ENCODE data around the gene ETDC. TPM values are rescaled to one million over a fixed set of nuclear protein-coding genes. Genes with fewer than 3 reads are reported as not detected.

The ETDC gene
- total RNA-seq, 1 experiment from 2014 or later = not detected

DNA sequence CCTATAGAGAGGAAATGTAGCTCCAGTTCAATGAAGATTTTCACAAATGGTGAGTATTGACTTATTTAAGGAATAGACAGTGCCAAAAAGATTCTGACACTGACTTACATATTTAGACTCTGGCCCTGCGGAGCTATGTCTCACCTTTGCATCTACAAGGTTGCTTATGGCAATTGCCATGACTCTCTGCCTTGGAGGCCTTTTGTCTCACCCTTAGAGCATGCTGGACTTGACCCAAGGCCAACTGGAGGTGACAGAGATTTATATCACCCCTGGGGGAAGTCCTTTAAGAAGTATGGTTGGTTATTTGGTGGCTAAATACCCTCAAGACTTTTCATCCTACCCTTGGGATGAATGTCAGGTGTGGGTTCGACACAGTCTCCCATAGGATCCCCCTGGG is 4.5 kb upstream of the ETDC start:
- POLR2A ChIA-PET = no interaction called here

More for the DNA sequence above, 4.5 kb upstream of the ETDC start:
- ATAC-seq = no peak
- H3K4me1 Mint-ChIP-seq = peaks cover 49% of the 10 kb centered on the region
- H3K27me3 Mint-ChIP-seq (ENCODE audit: low read depth) = peaks cover 27% of the 10 kb centered on the region
- TF ChIP-seq, protein P1, sequence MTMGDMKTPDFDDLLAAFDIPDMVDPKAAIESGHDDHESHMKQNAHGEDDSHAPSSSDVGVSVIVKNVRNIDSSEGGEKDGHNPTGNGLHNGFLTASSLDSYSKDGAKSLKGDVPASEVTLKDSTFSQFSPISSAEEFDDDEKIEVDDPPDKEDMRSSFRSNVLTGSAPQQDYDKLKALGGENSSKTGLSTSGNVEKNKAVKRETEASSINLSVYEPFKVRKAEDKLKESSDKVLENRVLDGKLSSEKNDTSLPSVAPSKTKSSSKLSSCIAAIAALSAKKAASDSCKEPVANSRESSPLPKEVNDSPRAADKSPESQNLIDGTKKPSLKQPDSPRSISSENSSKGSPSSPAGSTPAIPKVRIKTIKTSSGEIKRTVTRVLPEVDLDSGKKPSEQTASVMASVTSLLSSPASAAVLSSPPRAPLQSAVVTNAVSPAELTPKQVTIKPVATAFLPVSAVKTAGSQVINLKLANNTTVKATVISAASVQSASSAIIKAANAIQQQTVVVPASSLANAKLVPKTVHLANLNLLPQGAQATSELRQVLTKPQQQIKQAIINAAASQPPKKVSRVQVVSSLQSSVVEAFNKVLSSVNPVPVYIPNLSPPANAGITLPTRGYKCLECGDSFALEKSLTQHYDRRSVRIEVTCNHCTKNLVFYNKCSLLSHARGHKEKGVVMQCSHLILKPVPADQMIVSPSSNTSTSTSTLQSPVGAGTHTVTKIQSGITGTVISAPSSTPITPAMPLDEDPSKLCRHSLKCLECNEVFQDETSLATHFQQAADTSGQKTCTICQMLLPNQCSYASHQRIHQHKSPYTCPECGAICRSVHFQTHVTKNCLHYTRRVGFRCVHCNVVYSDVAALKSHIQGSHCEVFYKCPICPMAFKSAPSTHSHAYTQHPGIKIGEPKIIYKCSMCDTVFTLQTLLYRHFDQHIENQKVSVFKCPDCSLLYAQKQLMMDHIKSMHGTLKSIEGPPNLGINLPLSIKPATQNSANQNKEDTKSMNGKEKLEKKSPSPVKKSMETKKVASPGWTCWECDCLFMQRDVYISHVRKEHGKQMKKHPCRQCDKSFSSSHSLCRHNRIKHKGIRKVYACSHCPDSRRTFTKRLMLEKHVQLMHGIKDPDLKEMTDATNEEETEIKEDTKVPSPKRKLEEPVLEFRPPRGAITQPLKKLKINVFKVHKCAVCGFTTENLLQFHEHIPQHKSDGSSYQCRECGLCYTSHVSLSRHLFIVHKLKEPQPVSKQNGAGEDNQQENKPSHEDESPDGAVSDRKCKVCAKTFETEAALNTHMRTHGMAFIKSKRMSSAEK (CRISPR knock-in tag; IDR thresholded peaks at IDR 0.05; ENCODE audit: borderline replicate concordance) = no peak
- TF ChIP-seq, protein P2, sequence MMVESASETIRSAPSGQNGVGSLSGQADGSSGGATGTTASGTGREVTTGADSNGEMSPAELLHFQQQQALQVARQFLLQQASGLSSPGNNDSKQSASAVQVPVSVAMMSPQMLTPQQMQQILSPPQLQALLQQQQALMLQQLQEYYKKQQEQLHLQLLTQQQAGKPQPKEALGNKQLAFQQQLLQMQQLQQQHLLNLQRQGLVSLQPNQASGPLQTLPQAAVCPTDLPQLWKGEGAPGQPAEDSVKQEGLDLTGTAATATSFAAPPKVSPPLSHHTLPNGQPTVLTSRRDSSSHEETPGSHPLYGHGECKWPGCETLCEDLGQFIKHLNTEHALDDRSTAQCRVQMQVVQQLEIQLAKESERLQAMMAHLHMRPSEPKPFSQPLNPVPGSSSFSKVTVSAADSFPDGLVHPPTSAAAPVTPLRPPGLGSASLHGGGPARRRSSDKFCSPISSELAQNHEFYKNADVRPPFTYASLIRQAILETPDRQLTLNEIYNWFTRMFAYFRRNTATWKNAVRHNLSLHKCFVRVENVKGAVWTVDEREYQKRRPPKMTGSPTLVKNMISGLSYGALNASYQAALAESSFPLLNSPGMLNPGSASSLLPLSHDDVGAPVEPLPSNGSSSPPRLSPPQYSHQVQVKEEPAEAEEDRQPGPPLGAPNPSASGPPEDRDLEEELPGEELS (CRISPR knock-in tag; IDR thresholded peaks at IDR 0.05) = no peak
- TF ChIP-seq, protein P3, sequence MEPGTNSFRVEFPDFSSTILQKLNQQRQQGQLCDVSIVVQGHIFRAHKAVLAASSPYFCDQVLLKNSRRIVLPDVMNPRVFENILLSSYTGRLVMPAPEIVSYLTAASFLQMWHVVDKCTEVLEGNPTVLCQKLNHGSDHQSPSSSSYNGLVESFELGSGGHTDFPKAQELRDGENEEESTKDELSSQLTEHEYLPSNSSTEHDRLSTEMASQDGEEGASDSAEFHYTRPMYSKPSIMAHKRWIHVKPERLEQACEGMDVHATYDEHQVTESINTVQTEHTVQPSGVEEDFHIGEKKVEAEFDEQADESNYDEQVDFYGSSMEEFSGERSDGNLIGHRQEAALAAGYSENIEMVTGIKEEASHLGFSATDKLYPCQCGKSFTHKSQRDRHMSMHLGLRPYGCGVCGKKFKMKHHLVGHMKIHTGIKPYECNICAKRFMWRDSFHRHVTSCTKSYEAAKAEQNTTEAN (CRISPR knock-in tag; IDR thresholded peaks at IDR 0.05) = no peak
- TF ChIP-seq, protein P4, sequence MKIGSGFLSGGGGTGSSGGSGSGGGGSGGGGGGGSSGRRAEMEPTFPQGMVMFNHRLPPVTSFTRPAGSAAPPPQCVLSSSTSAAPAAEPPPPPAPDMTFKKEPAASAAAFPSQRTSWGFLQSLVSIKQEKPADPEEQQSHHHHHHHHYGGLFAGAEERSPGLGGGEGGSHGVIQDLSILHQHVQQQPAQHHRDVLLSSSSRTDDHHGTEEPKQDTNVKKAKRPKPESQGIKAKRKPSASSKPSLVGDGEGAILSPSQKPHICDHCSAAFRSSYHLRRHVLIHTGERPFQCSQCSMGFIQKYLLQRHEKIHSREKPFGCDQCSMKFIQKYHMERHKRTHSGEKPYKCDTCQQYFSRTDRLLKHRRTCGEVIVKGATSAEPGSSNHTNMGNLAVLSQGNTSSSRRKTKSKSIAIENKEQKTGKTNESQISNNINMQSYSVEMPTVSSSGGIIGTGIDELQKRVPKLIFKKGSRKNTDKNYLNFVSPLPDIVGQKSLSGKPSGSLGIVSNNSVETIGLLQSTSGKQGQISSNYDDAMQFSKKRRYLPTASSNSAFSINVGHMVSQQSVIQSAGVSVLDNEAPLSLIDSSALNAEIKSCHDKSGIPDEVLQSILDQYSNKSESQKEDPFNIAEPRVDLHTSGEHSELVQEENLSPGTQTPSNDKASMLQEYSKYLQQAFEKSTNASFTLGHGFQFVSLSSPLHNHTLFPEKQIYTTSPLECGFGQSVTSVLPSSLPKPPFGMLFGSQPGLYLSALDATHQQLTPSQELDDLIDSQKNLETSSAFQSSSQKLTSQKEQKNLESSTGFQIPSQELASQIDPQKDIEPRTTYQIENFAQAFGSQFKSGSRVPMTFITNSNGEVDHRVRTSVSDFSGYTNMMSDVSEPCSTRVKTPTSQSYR (CRISPR knock-in tag; IDR thresholded peaks at IDR 0.05) = no peak
- TF ChIP-seq, protein P5, sequence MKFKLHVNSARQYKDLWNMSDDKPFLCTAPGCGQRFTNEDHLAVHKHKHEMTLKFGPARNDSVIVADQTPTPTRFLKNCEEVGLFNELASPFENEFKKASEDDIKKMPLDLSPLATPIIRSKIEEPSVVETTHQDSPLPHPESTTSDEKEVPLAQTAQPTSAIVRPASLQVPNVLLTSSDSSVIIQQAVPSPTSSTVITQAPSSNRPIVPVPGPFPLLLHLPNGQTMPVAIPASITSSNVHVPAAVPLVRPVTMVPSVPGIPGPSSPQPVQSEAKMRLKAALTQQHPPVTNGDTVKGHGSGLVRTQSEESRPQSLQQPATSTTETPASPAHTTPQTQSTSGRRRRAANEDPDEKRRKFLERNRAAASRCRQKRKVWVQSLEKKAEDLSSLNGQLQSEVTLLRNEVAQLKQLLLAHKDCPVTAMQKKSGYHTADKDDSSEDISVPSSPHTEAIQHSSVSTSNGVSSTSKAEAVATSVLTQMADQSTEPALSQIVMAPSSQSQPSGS (CRISPR knock-in tag; IDR thresholded peaks at IDR 0.05; ENCODE audit: borderline replicate concordance, low read depth) = no peak
- TF ChIP-seq, protein P6, sequence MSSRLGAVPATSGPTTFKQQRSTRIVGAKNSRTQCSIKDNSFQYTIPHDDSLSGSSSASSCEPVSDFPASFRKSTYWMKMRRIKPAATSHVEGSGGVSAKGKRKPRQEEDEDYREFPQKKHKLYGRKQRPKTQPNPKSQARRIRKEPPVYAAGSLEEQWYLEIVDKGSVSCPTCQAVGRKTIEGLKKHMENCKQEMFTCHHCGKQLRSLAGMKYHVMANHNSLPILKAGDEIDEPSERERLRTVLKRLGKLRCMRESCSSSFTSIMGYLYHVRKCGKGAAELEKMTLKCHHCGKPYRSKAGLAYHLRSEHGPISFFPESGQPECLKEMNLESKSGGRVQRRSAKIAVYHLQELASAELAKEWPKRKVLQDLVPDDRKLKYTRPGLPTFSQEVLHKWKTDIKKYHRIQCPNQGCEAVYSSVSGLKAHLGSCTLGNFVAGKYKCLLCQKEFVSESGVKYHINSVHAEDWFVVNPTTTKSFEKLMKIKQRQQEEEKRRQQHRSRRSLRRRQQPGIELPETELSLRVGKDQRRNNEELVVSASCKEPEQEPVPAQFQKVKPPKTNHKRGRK (CRISPR knock-in tag; IDR thresholded peaks at IDR 0.05; ENCODE audit: borderline replicate concordance) = no peak
- no peak for TF ChIP-seq ZNF232 (CRISPR knock-in tag; IDR thresholded peaks at IDR 0.05)
- TF ChIP-seq, protein P7, sequence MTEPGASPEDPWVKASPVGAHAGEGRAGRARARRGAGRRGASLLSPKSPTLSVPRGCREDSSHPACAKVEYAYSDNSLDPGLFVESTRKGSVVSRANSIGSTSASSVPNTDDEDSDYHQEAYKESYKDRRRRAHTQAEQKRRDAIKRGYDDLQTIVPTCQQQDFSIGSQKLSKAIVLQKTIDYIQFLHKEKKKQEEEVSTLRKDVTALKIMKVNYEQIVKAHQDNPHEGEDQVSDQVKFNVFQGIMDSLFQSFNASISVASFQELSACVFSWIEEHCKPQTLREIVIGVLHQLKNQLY (CRISPR knock-in tag; IDR thresholded peaks at IDR 0.05) = no peak
- TF ChIP-seq, protein P8, sequence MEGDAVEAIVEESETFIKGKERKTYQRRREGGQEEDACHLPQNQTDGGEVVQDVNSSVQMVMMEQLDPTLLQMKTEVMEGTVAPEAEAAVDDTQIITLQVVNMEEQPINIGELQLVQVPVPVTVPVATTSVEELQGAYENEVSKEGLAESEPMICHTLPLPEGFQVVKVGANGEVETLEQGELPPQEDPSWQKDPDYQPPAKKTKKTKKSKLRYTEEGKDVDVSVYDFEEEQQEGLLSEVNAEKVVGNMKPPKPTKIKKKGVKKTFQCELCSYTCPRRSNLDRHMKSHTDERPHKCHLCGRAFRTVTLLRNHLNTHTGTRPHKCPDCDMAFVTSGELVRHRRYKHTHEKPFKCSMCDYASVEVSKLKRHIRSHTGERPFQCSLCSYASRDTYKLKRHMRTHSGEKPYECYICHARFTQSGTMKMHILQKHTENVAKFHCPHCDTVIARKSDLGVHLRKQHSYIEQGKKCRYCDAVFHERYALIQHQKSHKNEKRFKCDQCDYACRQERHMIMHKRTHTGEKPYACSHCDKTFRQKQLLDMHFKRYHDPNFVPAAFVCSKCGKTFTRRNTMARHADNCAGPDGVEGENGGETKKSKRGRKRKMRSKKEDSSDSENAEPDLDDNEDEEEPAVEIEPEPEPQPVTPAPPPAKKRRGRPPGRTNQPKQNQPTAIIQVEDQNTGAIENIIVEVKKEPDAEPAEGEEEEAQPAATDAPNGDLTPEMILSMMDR (IDR thresholded peaks at IDR 0.05) = no peak
- H3K9me3 Mint-ChIP-seq = no peaks in the 10 kb centered on the region
- H3K36me3 Mint-ChIP-seq = no peaks in the 10 kb centered on the region
- no peak overlapping the region for H3K4me3 Mint-ChIP-seq
- H3K27ac Mint-ChIP-seq = no peak overlapping the region
- no peak for DNase-seq (ENCODE audit: low spot score)
- CTCF ChIA-PET = no interaction called here

Measured in WTC11 (cell line).